Lung (tissue), 12 donors: Measurements from ENCODE around the gene PHB1. TPM values are rescaled to one million over a fixed set of nuclear protein-coding genes. Genes with fewer than 3 reads are reported as not detected.

Source experiments
- ATAC-seq: fragments of 200-7000 bp; cut with Tn5 transposase; one replicate; pipeline ENCODE4 v1.9.1; 2020; ENCODE audit warnings: moderate number of reproducible peaks; ENCODE audit not compliant: insufficient read depth, low FRiP score
- DNase-seq, 3 donors: peaks; one replicate each; pipeline ENCODE4 v3.0.0-alpha.2; 2013 to 2017
- H3K27ac ChIP-seq, 2 donors: one replicate each; pipeline ENCODE4 v1.5.1; 2013; ENCODE audit warnings: mild to moderate bottlenecking in 2 of 2, moderate library complexity in 2 of 2, control low read depth in 1 of 2, inconsistent platforms in 1 of 2, low read depth in 1 of 2, low read length in 1 of 2
- H3K27me3 ChIP-seq, 3 donors: one replicate each; pipeline ENCODE4 v1.5.1; 2013; ENCODE audit warnings: low read length in 2 of 3; ENCODE audit not compliant: control insufficient read depth in 3 of 3, insufficient read depth in 3 of 3
- H3K36me3 ChIP-seq, 4 donors: one replicate each; pipeline ENCODE4 v1.5.1; 2013; ENCODE audit warnings: low read length in 4 of 4, mild to moderate bottlenecking in 1 of 4, moderate library complexity in 1 of 4; ENCODE audit not compliant: control insufficient read depth in 4 of 4, insufficient read depth in 4 of 4
- H3K4me1 ChIP-seq, 5 donors: one replicate each; pipeline ENCODE4 v1.5.1; 2013; ENCODE audit warnings: low read length in 5 of 5, mild to moderate bottlenecking in 2 of 5, moderate library complexity in 1 of 5; ENCODE audit not compliant: control insufficient read depth in 5 of 5, insufficient read depth in 5 of 5
- H3K4me3 ChIP-seq: one replicate; pipeline ENCODE4 v1.5.1; 2013; ENCODE audit warnings: mild to moderate bottlenecking, control low read depth, moderate library complexity
- H3K9ac ChIP-seq, 2 donors: one replicate each; pipeline ENCODE4 v1.5.1; 2013; ENCODE audit warnings: low read length in 2 of 2, control low read depth in 1 of 2; ENCODE audit not compliant: insufficient read depth in 1 of 2
- H3K9me3 ChIP-seq, 4 donors: one replicate each; pipeline ENCODE4 v1.5.1; 2013; ENCODE audit warnings: low read length in 3 of 4, mild to moderate bottlenecking in 1 of 4, moderate library complexity in 1 of 4; ENCODE audit not compliant: control insufficient read depth in 4 of 4, insufficient read depth in 3 of 4
- WGBS, 2 donors: extraction: QIAGEN DNeasy Blood & Tissue Kit; methylation state at CpG; one replicate each; pipeline ENCODE4 v1.1.7; 2013; 5-methylcytosine and 5-hydroxymethylcytosine counted together
- polyA plus RNA-seq, 2 donors: library from polyadenylated mRNA; stranded (reverse); fragments of 200-250 nt; gene quantifications; one replicate each; pipeline ENCODE4 v1.2.1, GENCODE V29; 2013
- total RNA-seq, 2 donors: library from RNA; depleted of rRNA in 1 of 2; stranded (reverse); fragments of >200 nt in 1 of 2; gene quantifications; one replicate each; pipeline ENCODE4 v1.2.1, GENCODE V29; 2014 to 2021
- TF ChIP-seq, protein P1 (sequence below): IDR thresholded peaks from 2 replicates; pipeline ENCODE4 v1.5.1; 2012; ENCODE audit warnings: mild to moderate bottlenecking; ENCODE audit errors: control extremely low read depth, extremely low read depth
- donor health status: control.
- donor health status: control.
- donor health status: Bipolar disorder and iron deficiency.
- donor health status: healthy.
- donor health status: DM: yes; HTN: yes; CAD: no.

PHB1 gene
- total and polyA plus RNA-seq, 4 donors: 51.2 to 209 (median 128) TPM

GRCh38 chr17:49399995-49400394, 14.7 kb downstream of the PHB1 start:
- H3K36me3 ChIP-seq: peaks cover 0 to 11% (median 5%) of the 10 kb centered on the region in 4 donors
- H3K27ac ChIP-seq: no peak overlapping the region
- DNase-seq: peak in 1 of 3 donors; percentile 36
- no peaks in the 10 kb centered on the region for H3K27me3 ChIP-seq
- no peak overlapping the region for H3K9ac ChIP-seq
- no peaks in the 10 kb centered on the region for H3K9me3 ChIP-seq
- H3K4me1 ChIP-seq: peaks cover 0 to 17% (median 8%) of the 10 kb centered on the region in 5 donors
- 66 to 75% methylated on average over 3 of the region's 3 CpGs for WGBS, 2 donors
- H3K4me3 ChIP-seq: no peak overlapping the region
- no peak for ATAC-seq
- TF ChIP-seq, protein P1, sequence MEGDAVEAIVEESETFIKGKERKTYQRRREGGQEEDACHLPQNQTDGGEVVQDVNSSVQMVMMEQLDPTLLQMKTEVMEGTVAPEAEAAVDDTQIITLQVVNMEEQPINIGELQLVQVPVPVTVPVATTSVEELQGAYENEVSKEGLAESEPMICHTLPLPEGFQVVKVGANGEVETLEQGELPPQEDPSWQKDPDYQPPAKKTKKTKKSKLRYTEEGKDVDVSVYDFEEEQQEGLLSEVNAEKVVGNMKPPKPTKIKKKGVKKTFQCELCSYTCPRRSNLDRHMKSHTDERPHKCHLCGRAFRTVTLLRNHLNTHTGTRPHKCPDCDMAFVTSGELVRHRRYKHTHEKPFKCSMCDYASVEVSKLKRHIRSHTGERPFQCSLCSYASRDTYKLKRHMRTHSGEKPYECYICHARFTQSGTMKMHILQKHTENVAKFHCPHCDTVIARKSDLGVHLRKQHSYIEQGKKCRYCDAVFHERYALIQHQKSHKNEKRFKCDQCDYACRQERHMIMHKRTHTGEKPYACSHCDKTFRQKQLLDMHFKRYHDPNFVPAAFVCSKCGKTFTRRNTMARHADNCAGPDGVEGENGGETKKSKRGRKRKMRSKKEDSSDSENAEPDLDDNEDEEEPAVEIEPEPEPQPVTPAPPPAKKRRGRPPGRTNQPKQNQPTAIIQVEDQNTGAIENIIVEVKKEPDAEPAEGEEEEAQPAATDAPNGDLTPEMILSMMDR: no peak

DNA sequence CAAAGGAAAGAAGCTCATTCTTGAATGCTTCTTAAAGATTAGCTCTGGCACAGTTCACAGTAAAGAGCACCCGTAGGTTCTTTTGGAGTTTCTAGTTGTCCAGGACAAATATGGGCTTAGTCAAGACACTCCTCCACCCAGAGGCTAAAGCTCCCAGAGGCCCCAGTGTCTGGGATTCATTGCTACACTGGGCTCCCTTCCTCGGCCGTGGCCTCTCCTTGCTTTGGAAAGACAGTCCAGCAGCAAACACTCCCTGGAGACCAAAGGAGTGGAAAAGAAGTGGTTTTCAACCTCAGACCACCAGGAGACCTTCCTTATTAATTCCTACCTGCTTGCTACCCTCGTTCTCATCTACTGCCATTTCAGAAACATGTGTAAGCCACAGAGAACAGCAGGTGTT, 17.1 kb downstream of the PHB1 start:
- DNase-seq (no peak), ATAC-seq (no peak)
- TF ChIP-seq, protein P1: no peak
- Histone ChIP-seq H3K9me3 (no peaks in the 10 kb centered on the region), H3K36me3 (no peaks in the 10 kb centered on the region), H3K27ac (no peak overlapping the region), H3K9ac (no peak overlapping the region), H3K4me1 (peaks cover 0 to 19% (median 9%) of the 10 kb centered on the region in 5 donors), H3K27me3 (no peaks in the 10 kb centered on the region), H3K4me3 (no peak overlapping the region)
- WGBS, 2 donors: 64 to 74% methylated on average over 4 of the region's 4 CpGs

DNA sequence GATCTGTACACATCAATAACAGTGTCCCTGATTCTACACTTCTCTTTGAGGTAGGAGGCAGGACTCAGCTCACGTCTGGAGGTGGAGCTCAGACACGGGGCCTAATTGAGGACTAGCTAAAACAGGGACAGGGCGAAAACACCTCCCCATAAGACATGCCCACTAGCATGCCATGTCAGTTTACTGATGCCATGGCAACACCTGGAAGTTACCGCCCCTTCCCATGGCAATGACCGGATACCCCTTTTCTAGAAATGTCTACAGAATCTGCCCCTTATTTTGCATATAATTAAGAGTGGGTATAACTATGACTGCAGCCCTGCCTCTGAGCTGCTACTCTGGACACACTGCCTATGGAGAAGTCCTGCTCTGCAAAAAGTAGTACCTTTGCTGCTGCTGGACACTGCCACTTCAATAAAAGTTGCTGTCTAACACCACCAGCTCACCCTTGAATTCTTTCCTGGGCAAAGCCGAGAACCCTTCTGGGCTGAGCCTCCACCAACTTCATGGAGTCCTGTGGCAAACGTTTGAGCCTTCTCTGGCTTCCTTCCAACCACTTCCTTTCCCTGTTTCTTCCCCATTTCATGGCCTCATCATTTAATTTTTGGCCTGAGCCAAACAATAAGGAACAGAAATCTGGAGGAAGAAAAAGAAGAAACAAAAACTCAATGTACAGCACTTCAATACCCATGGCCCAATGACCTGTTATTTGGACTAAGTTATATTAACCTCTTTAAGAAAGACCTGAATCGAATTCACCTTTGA, 21.0 kb downstream of the PHB1 start:
- DNase-seq (peak in 2 of 3 donors; percentile 24 to 43), ATAC-seq (no peak)
- 50 to 72% methylated on average over 8 of the region's 8 CpGs for WGBS, 2 donors
- no peak overlapping the region for H3K27ac ChIP-seq
- H3K4me1 ChIP-seq: peaks cover 0 to 16% (median 5%) of the 10 kb centered on the region in 5 donors
- no peaks in the 10 kb centered on the region for H3K27me3 ChIP-seq
- H3K4me3 ChIP-seq: no peak overlapping the region
- TF ChIP-seq, protein P1: no peak
- H3K36me3 ChIP-seq: no peaks in the 10 kb centered on the region
- no peak overlapping the region for H3K9ac ChIP-seq
- no peaks in the 10 kb centered on the region for H3K9me3 ChIP-seq
